ENCODE data around the gene CENPF. TPM values are rescaled to one million over a fixed set of nuclear protein-coding genes. Genes with fewer than 3 reads are reported as not detected.

Gene CENPF
- polyA plus RNA-seq, 4 donors: 59.1 to 110 (median 89.4) TPM

GRCh38 chr1:214615109-214615508 lies 12.1 kb downstream of the CENPF start:
- no peak for DNase-seq (ENCODE audit: low read depth in 4 of 4, low spot score in 3 of 4)

DNA sequence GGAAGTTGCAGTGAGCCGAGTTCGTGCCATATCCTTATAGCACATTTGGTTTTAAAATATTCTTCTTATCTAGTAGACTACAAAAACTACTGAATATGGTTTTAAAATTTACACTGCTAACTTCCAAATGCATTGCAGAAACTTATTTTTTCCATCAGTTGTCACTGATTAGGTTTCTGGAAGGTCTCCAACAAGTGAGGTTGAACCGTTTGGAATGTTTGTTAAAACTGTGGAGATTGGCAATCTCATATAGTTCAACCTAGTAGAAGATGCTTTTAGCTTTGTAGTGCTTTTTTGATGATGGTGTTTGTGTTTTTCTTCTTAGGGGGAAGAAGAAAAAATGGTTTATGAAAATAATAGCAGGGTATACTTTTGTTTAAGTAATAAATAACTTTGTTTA lies 12.9 kb downstream of the CENPF start:
- DNase-seq (ENCODE audit: low read depth in 4 of 4, low spot score in 3 of 4): no peak

GRCh38 chr1:214617246-214617645 lies 14.3 kb downstream of the CENPF start:
- no peak for DNase-seq (ENCODE audit: low read depth in 4 of 4, low spot score in 3 of 4)

- DNase-seq (ENCODE audit: low read depth in 4 of 4, low spot score in 3 of 4): no peak
Measured at GRCh38 chr1:214617843-214618242, 14.8 kb downstream of the CENPF start.

- no peak for DNase-seq (ENCODE audit: low read depth in 4 of 4, low spot score in 3 of 4)
Measured at GRCh38 chr1:214621236-214621635, 18.2 kb downstream of the CENPF start.

GRCh38 chr1:214623430-214623829 lies 20.4 kb downstream of the CENPF start:
- no peak for DNase-seq (ENCODE audit: low read depth in 4 of 4, low spot score in 3 of 4)

DNA sequence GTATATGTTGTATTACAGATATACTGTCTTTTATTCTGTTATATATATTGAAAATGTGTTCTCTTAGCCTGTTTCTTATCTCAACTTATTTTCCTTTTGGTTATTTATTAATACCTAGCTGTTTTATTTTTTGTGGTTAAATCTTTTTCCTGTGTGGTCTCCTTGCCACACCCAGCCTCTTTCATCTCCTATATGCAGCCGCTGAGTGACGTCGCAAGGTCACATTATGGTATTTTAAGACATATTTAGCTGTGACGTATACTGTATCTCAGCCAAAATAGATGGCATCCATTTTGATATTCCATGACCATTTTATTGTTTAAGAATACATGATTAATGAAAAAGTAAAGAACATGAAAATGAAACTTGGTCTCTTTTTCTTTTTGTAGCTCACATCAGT lies 29.1 kb downstream of the CENPF start:
- DNase-seq (ENCODE audit: low read depth in 4 of 4, low spot score in 3 of 4): no peak

DNA sequence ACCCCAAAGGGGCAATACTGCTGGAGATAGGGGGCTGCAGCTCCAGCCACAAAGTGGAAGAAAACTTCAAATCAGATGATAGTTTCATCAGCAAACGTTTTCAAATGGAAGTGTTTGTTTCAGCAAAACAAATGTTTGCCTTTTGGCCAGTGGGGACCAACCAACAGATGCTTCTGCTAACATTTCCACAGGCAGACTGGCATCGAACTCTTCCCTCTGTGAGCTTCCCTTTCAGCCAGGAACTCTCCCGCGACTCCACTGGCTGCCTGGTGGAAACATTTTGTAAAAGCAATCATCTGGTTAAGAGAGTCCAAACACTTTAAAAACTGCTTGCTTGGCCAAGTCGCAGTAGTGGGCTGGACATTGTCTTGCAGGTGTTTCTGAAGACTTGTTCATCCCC lies 30.7 kb downstream of the CENPF start:
- DNase-seq (ENCODE audit: low read depth in 4 of 4, low spot score in 3 of 4): no peak

- DNase-seq (ENCODE audit: low read depth in 4 of 4, low spot score in 3 of 4): no peak
Measured at GRCh38 chr1:214634267-214634666, 31.3 kb downstream of the CENPF start.

GRCh38 chr1:214635086-214635485 lies 32.1 kb downstream of the CENPF start:
- DNase-seq (ENCODE audit: low read depth in 4 of 4, low spot score in 3 of 4): no peak

DNA sequence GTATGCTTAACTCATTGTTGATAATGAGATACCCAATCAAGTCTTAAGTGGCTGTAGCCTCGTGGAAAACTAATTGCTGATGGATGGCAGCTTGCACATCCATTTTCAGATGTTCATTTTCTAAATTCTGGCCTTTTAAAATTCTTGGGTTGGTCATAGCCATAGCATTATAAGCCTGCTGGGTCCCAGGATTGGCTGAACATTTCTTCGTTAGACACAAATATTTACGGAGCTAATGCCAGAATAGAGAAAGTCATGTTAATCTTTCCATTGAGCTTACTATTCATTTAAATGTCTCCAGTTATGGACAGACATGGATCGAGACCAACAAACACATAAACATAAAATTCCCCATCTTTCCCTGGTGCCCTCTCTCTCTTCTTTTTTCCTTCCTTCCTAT lies 32.5 kb downstream of the CENPF start:
- no peak for DNase-seq (ENCODE audit: low read depth in 4 of 4, low spot score in 3 of 4)

- DNase-seq (ENCODE audit: low read depth in 4 of 4, low spot score in 3 of 4): no peak
Measured at GRCh38 chr1:214636436-214636835, 33.4 kb downstream of the CENPF start.

DNA sequence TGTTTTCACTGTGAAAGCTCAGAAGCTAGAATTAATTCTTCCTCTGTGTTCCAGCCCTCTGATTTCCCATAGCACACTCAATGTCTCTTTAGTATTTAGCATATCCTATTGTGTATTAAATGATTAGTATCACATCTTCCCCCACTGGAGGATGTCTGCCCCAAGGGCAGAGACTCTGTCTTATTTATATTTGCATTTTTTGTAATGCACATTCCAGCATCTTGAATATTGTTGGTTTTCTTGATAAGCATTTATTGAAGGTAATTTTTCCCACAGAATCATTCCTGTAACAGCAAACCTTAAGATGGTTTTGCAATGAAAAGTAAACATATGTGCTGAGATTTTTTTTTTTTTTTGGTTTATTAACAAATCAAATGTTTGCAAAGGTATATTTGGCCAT lies 34.1 kb downstream of the CENPF start:
- no peak for DNase-seq (ENCODE audit: low read depth in 4 of 4, low spot score in 3 of 4)

GRCh38 chr1:214637722-214638458 lies 34.9 kb downstream of the CENPF start:
- DNase-seq (ENCODE audit: low read depth in 4 of 4, low spot score in 3 of 4): peak in 1 of 4 donors; percentile 12

DNA sequence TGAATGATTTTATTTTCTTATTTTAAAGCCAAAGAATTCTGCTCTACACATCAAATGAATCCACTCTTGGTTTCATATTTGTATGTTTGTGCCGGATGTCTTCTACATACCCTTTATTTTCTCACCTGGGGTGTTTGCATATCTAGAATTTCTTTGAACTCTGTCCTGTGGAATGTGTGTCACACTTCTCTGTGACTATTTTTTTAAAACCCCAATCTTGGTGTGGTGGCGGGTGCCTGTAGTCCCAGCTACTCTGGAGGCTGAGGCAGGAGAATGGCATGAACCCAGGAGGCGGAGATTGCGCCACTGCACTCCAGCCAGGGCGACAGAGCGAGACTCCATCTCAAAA lies 35.4 kb downstream of the CENPF start:
- DNase-seq (ENCODE audit: low read depth in 4 of 4, low spot score in 3 of 4): no peak

GRCh38 chr1:214638997-214639396 lies 36.0 kb downstream of the CENPF start:
- DNase-seq (ENCODE audit: low read depth in 4 of 4, low spot score in 3 of 4): no peak

GRCh38 chr1:214640431-214641213 lies 37.6 kb downstream of the CENPF start:
- DNase-seq (ENCODE audit: low read depth in 4 of 4, low spot score in 3 of 4): no peak

DNA sequence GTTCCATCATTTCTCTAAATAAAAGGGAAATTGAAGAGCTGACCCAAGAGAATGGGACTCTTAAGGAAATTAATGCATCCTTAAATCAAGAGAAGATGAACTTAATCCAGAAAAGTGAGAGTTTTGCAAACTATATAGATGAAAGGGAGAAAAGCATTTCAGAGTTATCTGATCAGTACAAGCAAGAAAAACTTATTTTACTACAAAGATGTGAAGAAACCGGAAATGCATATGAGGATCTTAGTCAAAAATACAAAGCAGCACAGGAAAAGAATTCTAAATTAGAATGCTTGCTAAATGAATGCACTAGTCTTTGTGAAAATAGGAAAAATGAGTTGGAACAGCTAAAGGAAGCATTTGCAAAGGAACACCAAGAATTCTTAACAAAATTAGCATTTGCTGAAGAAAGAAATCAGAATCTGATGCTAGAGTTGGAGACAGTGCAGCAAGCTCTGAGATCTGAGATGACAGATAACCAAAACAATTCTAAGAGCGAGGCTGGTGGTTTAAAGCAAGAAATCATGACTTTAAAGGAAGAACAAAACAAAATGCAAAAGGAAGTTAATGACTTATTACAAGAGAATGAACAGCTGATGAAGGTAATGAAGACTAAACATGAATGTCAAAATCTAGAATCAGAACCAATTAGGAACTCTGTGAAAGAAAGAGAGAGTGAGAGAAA lies 38.4 kb downstream of the CENPF start:
- DNase-seq (ENCODE audit: low read depth in 4 of 4, low spot score in 3 of 4): no peak

DNA sequence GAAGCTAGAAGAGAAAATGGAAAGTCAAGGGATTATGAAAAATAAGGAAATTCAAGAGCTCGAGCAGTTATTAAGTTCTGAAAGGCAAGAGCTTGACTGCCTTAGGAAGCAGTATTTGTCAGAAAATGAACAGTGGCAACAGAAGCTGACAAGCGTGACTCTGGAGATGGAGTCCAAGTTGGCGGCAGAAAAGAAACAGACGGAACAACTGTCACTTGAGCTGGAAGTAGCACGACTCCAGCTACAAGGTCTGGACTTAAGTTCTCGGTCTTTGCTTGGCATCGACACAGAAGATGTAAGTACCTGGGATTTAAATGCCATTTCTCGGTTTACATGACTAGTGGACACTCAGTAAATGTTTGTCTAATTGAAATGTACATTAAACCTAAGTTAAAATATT lies 40.0 kb downstream of the CENPF start:
- no peak for DNase-seq (ENCODE audit: low read depth in 4 of 4, low spot score in 3 of 4)

- no peak for DNase-seq (ENCODE audit: low read depth in 4 of 4, low spot score in 3 of 4)
Measured at GRCh38 chr1:214645712-214646111, 42.7 kb downstream of the CENPF start.

GRCh38 chr1:214648801-214649200 lies 45.8 kb downstream of the CENPF start:
- no peak for DNase-seq (ENCODE audit: low read depth in 4 of 4, low spot score in 3 of 4)

- DNase-seq (ENCODE audit: low read depth in 4 of 4, low spot score in 3 of 4): no peak
Measured at GRCh38 chr1:214649607-214650006, 46.6 kb downstream of the CENPF start.
